NCI-H2227 (cell line): Measurements from ENCODE around the gene CALD1.

Source experiments
- DNase-seq: peaks from one replicate; lab custom pipeline; 2025; ENCODE audit not compliant: unreplicated experiment; lab: John Stamatoyannopoulos, UW

CALD1 gene

GRCh38 chr7:134787064-134787463, 7.6 kb downstream of the CALD1 start:
- no peak for DNase-seq

- DNase-seq, result no peak
These were observed 8.3 kb downstream of the CALD1 start for GRCh38 chr7:134787720-134788119.

- no peak for DNase-seq
These were observed 8.8 kb downstream of the CALD1 start for GRCh38 chr7:134788191-134788590.

GRCh38 chr7:134789967-134790685, 10.7 kb downstream of the CALD1 start:
- peak; percentile 68 for DNase-seq

- no peak for DNase-seq
These were observed 13.5 kb downstream of the CALD1 start for GRCh38 chr7:134792968-134793367.

- DNase-seq, result no peak
These were observed 15.8 kb downstream of the CALD1 start for GRCh38 chr7:134795231-134795630.

- DNase-seq, result no peak
These were observed 18.7 kb downstream of the CALD1 start for GRCh38 chr7:134798155-134798554.

GRCh38 chr7:134799377-134799776, 19.9 kb downstream of the CALD1 start:
- no peak for DNase-seq

- DNase-seq, result no peak
These were observed 23.3 kb downstream of the CALD1 start for GRCh38 chr7:134802762-134803161.

GRCh38 chr7:134804351-134804750, 24.9 kb downstream of the CALD1 start:
- DNase-seq, result no peak

GRCh38 chr7:134804854-134805253, 25.4 kb downstream of the CALD1 start:
- no peak for DNase-seq

- no peak for DNase-seq
These were observed 26.8 kb downstream of the CALD1 start for GRCh38 chr7:134806197-134806596.

GRCh38 chr7:134809616-134810015, 30.2 kb downstream of the CALD1 start:
- DNase-seq, result no peak

GRCh38 chr7:134811765-134812164, 32.3 kb downstream of the CALD1 start:
- DNase-seq, result no peak

- no peak for DNase-seq
These were observed 34.4 kb downstream of the CALD1 start for GRCh38 chr7:134813663-134814396.

GRCh38 chr7:134814730-134815364, 35.4 kb downstream of the CALD1 start:
- no peak for DNase-seq

GRCh38 chr7:134818613-134819345, 39.3 kb downstream of the CALD1 start:
- DNase-seq, result no peak

- DNase-seq, result no peak
These were observed 40.0 kb downstream of the CALD1 start for GRCh38 chr7:134819401-134819800.

GRCh38 chr7:134820295-134820694, 40.9 kb downstream of the CALD1 start:
- DNase-seq, result no peak

GRCh38 chr7:134820778-134821177, 41.3 kb downstream of the CALD1 start:
- DNase-seq, result no peak

- DNase-seq, result no peak
These were observed 44.0 kb downstream of the CALD1 start for GRCh38 chr7:134823400-134823799.
